ENCODE measurements around the gene ACADS. TPM values are rescaled to one million over a fixed set of nuclear protein-coding genes. Genes with fewer than 3 reads are reported as not detected.

ACADS gene
- total and polyA plus RNA-seq, 2 of the 8 experiments (the other 6 are each of a cell fraction or from before 2014, with no cell fraction given): 4.9 to 7.5 TPM

DNA sequence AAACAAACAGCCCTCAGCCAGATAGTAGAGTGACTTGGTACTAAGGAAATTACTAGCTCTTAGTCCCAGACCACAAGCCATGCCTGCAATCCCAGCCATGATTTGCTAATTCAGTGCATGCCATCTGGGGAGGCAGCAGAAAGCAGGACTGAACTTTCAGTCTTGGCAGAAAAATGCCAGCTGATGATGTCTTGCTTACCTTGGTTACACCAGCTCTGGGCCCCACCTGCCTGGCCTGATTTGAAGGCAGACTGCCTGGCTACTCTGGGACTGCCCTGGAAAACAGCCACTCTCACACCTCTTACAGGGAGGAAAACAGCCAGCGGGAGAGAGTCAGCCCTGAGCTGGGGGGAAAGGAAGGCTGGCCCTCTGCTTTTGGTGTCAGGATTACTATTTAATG is 20.0 kb upstream of the ACADS start:
- Histone ChIP-seq H3K56ac (replicated peaks; ENCODE audit: insufficient read length, low read depth, low read length) (no peak overlapping the region), H3K4me2 (ENCODE audit: insufficient read depth in 1 of 2, low read depth in 2 of 2, low read length in 2 of 2) (no peak overlapping the region), H2AFZ (ENCODE audit: low read length) (no peak overlapping the region), H4K5ac (ENCODE audit: insufficient read length, low read depth, low read length) (no peak overlapping the region), H4K91ac (replicated peaks; ENCODE audit: insufficient read length, low read length) (no peak overlapping the region), H2BK20ac (ENCODE audit: low read length) (no peak overlapping the region), H2BK12ac (ENCODE audit: low read depth, low read length) (no peak overlapping the region), H4K8ac (ENCODE audit: extremely low read depth, insufficient read depth, low read length) (no peak overlapping the region), H3K27me3 (replicated peaks in 1 of 4; ENCODE audit: control insufficient read depth in 3 of 4, extremely low read depth in 1 of 4, insufficient read depth in 3 of 4, low read length in 3 of 4) (no peaks in the 10 kb centered on the region), H3K4ac (replicated peaks; ENCODE audit: insufficient read length, low read depth, low read length) (no peak overlapping the region), H2AK5ac (ENCODE audit: low read depth, low read length) (no peak overlapping the region), H2BK120ac (replicated peaks; ENCODE audit: low read depth, low read length) (no peak overlapping the region), H3K9me3 (ENCODE audit: insufficient read depth in 2 of 2, low read depth in 1 of 2, low read length in 1 of 2) (no peaks in the 10 kb centered on the region), H3K27ac (ENCODE audit: low read depth, low read length) (no peak overlapping the region), H3K18ac (ENCODE audit: extremely low read depth, low read length) (no peak overlapping the region), H2BK15ac (ENCODE audit: low read length) (no peak overlapping the region), H3K79me1 (ENCODE audit: low read depth, low read length) (no peaks in the 10 kb centered on the region), H3K36me3 (ENCODE audit: control insufficient read depth in 2 of 4, insufficient read depth in 4 of 4, low read length in 3 of 4) (peaks cover 7 to 27% (median 13%) of the 10 kb centered on the region in 4 experiments; a peak in 7 of 8 replicates), H3K4me3 (ENCODE audit: extremely low read depth in 1 of 4, insufficient read depth in 2 of 4, low read depth in 3 of 4, low read length in 4 of 4) (no peak overlapping the region), H3K4me1 (replicated peaks in 1 of 4; ENCODE audit: control insufficient read depth in 3 of 4, insufficient read depth in 4 of 4, low read length in 3 of 4) (peaks cover 0 to 6% (median 4%) of the 10 kb centered on the region in 4 experiments; a peak in 4 of 7 replicates), H3K79me2 (ENCODE audit: control insufficient read depth in 1 of 2, insufficient read depth in 2 of 2, low read length in 2 of 2) (peaks cover 0 to 2% of the 10 kb centered on the region in 2 experiments; a peak in 1 of 4 replicates), H2BK5ac (ENCODE audit: low read depth, low read length) (no peak overlapping the region), H4K20me1 (replicated peaks in 1 of 2; ENCODE audit: control insufficient read depth in 1 of 2, insufficient read depth in 2 of 2, low read length in 2 of 2) (no peaks in the 10 kb centered on the region), H3K14ac (ENCODE audit: insufficient read length) (no peak overlapping the region), H3K23me2 (ENCODE audit: low read depth, low read length) (no peaks in the 10 kb centered on the region), H3K9ac (replicated peaks in 1 of 4; ENCODE audit: extremely low read depth in 1 of 4, low read depth in 3 of 4, low read length in 3 of 4) (no peak overlapping the region), H3K23ac (ENCODE audit: insufficient read length) (no peak overlapping the region)
- CTCF ChIA-PET (ENCODE audit: partially characterized antibody): interaction anchor here (0.6 to 3.4 kb wide), 4 partner anchors 45 to 1601 kb away, joined by 3 to 13 read pairs (median 5); no protein-coding TSS in a partner anchor
- TF ChIP-seq TCF12 (IDR thresholded peaks at IDR 0.05; ENCODE audit: low read depth, low read length) (no peak), JUN (IDR thresholded peaks at IDR 0.05; ENCODE audit: low read depth, low read length) (no peak), NRF1 (IDR thresholded peaks at IDR 0.05; ENCODE audit: low read depth, low read length) (no peak), SAP30 (IDR thresholded peaks at IDR 0.05; ENCODE audit: insufficient read depth, insufficient replicate concordance, low read length) (no peak), GTF2F1 (IDR thresholded peaks at IDR 0.05; ENCODE audit: borderline replicate concordance, low read depth, low read length) (no peak), TBP (IDR thresholded peaks at IDR 0.05; ENCODE audit: low read depth, low read length) (no peak), HDAC2 (IDR thresholded peaks at IDR 0.05; ENCODE audit: borderline replicate concordance in 1 of 2, low read depth in 2 of 2, low read length in 2 of 2) (no peak), BCL11A (IDR thresholded peaks at IDR 0.05; ENCODE audit: low read depth in 2 of 2, low read length in 2 of 2) (no peak), YY1 (IDR thresholded peaks at IDR 0.05; ENCODE audit: low read depth, low read length) (no peak), EGR1 (IDR thresholded peaks at IDR 0.05; ENCODE audit: borderline replicate concordance, low read depth, low read length) (no peak), SP2 (IDR thresholded peaks at IDR 0.05; ENCODE audit: low read length) (no peak)
- POLR2A ChIA-PET (ENCODE audit: partially characterized antibody): interaction anchor here (0.8 to 2.4 kb wide), 3 partner anchors 18 to 196 kb away, joined by 3 to 10 read pairs (median 3); partner anchors contain the start of genes CABP1 and MLEC
- FAIRE-seq (no peak), DNase-seq (ENCODE audit: low read depth in 1 of 2, low spot score in 2 of 2) (no peak)
- WGBS, 2 experiments (ENCODE audit: extremely low coverage in 1 of 2, insufficient coverage in 1 of 2, insufficient read length in 1 of 2, insufficient replicate concordance in 2 of 2, low coverage in 1 of 2, low lambda C conversion rate in 2 of 2, missing lambda C conversion rate in 1 of 2): 92% methylated on average over 1 of the region's 1 CpG; no CpG with 5 or more reads in 1 of the 2 experiments
